ENCODE results near the gene TMEM182. TPM values are rescaled to one million over a fixed set of nuclear protein-coding genes. Genes with fewer than 3 reads are reported as not detected.

Gene TMEM182
- total RNA-seq, 1 donor, result 2.7 TPM

DNA sequence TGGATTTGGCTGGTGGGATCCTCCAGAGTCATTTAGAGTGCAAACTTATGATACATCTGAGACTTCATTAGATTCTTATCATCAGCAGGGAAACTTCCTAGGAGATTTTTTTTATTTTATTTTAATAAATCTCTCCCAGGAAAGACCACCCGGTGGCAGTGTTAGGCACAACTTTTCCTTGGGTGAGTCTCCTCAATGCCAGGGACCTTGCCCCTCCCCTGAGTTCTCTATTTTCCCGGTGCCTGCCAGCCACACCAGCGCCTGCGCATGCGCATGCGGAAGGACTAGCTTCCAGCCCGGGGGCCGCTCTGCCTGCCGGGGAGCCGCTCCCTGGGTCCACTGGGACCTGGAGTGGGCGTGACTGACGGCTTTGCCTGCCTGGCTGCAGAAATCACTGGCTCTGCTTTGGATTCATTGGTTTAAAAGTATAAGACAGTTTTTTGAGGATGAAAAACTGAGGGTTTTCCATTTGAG, 86.6 kb downstream of the TMEM182 start:
- Histone ChIP-seq H3K4me1 (ENCODE audit: insufficient read depth, low read length) (no peaks in the 10 kb centered on the region), H3K9me3 (ENCODE audit: low read depth, low read length) (no peaks in the 10 kb centered on the region), H3K4me3 (ENCODE audit: low read length) (no peak overlapping the region), H3K27me3 (ENCODE audit: insufficient read depth, low read length) (no peaks in the 10 kb centered on the region)

GRCh38 chr2:102850888-102851287, 89.1 kb downstream of the TMEM182 start:
- H3K4me3 ChIP-seq (ENCODE audit: low read length), result no peak overlapping the region
- H3K9me3 ChIP-seq (ENCODE audit: low read depth, low read length), result no peaks in the 10 kb centered on the region
- no peaks in the 10 kb centered on the region for H3K4me1 ChIP-seq (ENCODE audit: insufficient read depth, low read length)
- no peaks in the 10 kb centered on the region for H3K27me3 ChIP-seq (ENCODE audit: insufficient read depth, low read length)

DNA sequence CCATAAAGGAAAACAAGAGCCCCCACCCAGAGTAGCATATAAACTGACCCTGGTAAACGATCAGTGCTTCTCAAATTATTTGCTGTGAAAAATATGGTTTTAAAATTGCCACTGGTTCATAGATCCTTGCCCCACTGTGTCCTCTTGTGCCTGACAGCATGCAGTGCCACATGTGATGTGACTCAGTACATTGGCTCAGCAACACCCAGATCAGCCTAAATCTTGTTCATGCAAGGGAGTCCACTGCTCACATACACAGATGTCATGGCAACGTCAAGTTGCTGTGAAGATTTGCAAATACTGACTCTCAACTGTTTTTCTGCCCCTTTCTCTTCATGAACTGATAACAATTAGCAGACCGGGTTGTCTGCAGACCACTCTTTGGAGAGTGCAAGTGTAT, 91.0 kb downstream of the TMEM182 start:
- Histone ChIP-seq H3K4me3 (ENCODE audit: low read length) (no peak overlapping the region), H3K27me3 (ENCODE audit: insufficient read depth, low read length) (no peaks in the 10 kb centered on the region), H3K9me3 (ENCODE audit: low read depth, low read length) (no peaks in the 10 kb centered on the region), H3K4me1 (ENCODE audit: insufficient read depth, low read length) (no peaks in the 10 kb centered on the region)

Other genes with a start within 250 kb of the TMEM182 start
- gene SLC9A2, start 142.5 kb upstream of the TMEM182 start, total RNA-seq, result not detected

Measured in mononuclear cell (primary cell).